GM19240 (cell line): ENCODE measurements around the gene CDH15.

Experiments used
- DNase-seq: peaks from one replicate; pipeline ENCODE4 v3.0.0; 2011; ENCODE audit warnings: low spot score; ENCODE audit not compliant: insufficient read length

The CDH15 gene

GRCh38 chr16:89198417-89199240 is 27.1 kb downstream of the CDH15 start:
- DNase-seq: no peak

GRCh38 chr16:89199241-89200123 is 27.9 kb downstream of the CDH15 start:
- DNase-seq: no peak

- no peak for DNase-seq
These were observed 28.7 kb downstream of the CDH15 start, which contains the start of gene SLC22A31 for GRCh38 chr16:89200124-89200849. SLC22A31 (minus strand) TSS chr16:89200537; CDS start chr16:89200501, 36 bp downstream.

- DNase-seq: no peak
These were observed 29.4 kb downstream of the CDH15 start for GRCh38 chr16:89200850-89201411.

- peak; percentile 44 for DNase-seq
These were observed 30.2 kb downstream of the CDH15 start for GRCh38 chr16:89201439-89202377.

GRCh38 chr16:89202422-89203215 is 31.1 kb downstream of the CDH15 start:
- DNase-seq: no peak

- DNase-seq: no peak
These were observed 36.4 kb downstream of the CDH15 start for GRCh38 chr16:89207993-89208392.

- DNase-seq: no peak
These were observed 38.0 kb downstream of the CDH15 start for GRCh38 chr16:89209522-89210044.

GRCh38 chr16:89210165-89210903 is 38.8 kb downstream of the CDH15 start:
- DNase-seq: no peak

- no peak for DNase-seq
These were observed 39.5 kb downstream of the CDH15 start for GRCh38 chr16:89210904-89211515.

GRCh38 chr16:89216315-89217137 is 45.0 kb downstream of the CDH15 start:
- DNase-seq: peak; percentile 88

- DNase-seq: no peak
These were observed 45.5 kb downstream of the CDH15 start for GRCh38 chr16:89217138-89217387.

GRCh38 chr16:89217388-89218191 is 46.0 kb downstream of the CDH15 start, which contains the start of gene ZNF778:
ZNF778 (plus strand) TSS chr16:89217703; CDS start chr16:89221128, 3,425 bp downstream.
- peak; percentile 93 for DNase-seq

GRCh38 chr16:89219365-89219764 is 47.8 kb downstream of the CDH15 start:
- DNase-seq: no peak

- no peak for DNase-seq
These were observed 50.1 kb downstream of the CDH15 start for GRCh38 chr16:89221604-89222003.

- no peak for DNase-seq
These were observed 51.4 kb downstream of the CDH15 start for GRCh38 chr16:89222931-89223330.
